GM21526 (cell line): ENCODE results near the gene UQCRFS1.
"Not testable (repeated sequence)": the region's sequence is repeated elsewhere in the genome, so short reads cannot be mapped to it uniquely, and the experiment has no call there.

ENCODE experiments used
- ATAC-seq: cut with Tn5 transposase; IDR thresholded peaks from one replicate; pipeline ENCODE4 v1.9.1; 2021; ENCODE audit warnings: moderate library complexity; ENCODE audit not compliant: unreplicated experiment, low FRiP score

The UQCRFS1 gene

DNA sequence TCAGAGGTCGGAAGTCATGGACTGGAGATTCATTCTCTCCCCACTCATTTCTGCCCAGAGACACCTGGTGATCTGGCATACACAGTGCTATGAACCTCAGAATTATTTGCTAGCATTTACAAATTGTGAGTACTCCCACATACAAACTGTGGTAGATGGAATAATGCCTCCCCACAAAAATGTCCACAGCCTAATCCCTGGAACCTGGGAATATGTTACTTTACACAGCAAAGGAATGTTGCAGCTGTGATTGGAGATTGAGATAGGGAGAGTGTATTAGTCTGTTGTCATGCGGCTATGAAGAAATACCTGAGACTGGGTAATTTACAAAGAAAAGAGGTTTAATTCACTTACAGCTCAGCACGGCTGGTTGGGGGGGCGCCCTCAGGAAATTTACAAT, 3.1 kb upstream of the UQCRFS1 start:
- ATAC-seq, result no peak

DNA sequence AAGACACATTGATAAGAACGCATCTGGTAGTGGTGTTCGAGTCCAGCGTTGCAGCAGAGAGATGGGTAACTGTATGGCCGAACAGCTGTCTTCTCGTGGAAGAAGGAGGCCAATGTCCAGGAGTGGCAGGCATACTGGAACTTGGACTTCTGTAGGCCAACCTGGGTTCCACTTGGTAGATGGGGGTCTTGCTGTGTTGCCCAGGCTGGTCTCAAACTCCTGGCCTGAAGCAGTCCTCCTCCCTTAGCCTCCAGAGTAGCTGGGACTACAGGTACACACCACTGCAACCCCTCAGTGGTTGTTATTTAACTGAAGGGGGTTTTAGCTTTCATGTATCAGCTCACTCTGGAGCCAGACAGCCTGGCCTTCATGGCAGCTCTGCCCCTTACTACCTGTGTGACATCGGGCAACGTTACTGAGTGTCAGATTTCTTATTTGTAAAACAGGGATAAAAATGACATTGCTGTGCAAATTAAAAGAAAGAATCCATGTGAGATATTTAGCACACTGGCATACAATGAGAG, 2.4 kb upstream of the UQCRFS1 start:
- ATAC-seq, result no peak

DNA sequence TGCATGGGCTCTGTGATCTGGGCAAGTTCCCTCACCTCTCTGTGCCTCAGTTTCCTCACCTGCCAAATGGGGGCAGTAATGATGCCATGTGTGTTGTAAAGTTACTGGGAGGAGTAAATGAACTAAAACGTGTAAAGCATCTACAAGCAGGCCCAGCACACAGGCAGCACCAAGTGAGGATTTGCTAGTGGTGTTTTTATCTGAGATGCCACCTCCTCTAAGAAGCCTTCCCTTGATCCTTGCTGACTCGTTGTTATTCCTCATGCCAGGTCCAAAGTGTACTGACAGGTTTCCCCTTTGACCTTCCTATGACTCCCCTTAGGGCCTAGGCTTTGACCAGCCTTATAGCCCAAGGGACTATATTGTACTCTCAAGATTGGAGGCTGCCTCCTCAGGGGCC, 1.5 kb upstream of the UQCRFS1 start:
- ATAC-seq, result no peak

DNA sequence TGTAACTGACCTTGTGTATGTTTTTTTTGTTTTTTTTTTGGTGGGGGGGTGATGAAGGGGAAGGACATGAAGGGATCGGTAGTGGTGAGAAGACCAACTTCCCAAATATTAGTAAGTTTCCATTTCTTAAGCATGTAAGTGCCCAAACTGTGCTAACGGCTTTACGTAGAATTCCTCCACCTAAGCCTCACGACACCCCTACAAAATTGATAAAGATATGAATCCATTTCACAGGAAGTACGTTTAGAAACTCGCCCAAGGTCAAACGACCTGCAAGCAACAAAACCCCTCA, 649 bp downstream of the UQCRFS1 start:
- ATAC-seq, result no peak

DNA sequence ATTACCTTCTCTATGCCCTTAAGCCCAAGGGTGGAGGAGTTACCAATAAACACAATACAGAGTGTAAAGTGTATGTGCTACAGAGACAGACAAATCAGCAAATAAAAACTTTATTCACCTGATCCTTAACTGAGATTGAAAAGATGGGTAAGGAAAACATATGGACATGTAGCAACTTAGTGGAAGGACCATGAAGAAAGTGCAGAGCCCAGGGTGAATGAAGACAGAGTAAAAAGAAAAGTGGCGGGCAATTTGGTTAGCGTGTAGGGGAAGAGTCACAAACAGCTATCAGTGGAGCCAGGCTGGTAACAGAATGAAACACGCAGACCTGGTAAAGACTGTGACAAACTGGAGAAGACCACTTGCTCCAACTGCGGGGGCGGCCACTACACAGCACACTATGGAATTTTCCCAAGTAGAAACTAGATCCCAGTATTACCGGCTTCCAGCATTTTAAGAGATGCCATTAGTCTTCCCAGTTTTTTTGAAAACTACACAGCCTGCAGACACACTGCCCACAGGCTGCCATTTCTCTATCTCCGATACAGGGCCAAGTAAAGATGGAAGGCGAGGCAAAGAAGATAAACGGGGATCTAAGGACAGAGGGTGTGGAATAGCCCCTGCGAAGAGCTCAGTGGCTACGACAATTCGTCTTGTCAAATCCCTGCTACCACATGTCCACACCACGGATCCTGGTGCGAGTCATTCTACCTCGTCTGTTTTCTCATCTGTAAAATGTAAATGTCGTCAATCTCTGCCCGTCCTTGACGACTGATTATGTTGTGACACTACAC, 1.2 kb downstream of the UQCRFS1 start:
- ATAC-seq, result no peak

DNA sequence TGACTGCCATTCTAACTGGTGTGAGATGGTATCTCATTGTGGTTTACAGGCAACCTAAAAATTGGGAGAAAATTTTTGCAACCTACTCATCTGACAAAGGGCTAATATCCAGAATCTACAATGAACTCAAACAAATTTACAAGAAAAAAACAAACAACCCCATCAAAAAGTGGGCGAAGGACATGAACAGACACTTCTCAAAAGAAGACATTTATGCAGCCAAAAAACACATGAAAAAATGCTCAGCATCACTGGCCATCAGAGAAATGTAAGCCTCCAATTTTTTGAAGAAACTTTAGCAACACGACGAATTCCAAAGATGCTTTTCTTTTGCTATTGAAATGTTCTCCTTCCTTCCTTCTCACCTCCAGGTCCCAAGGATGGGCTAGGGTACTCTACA, 1.9 kb downstream of the UQCRFS1 start:
- not testable (repeated sequence) for ATAC-seq

DNA sequence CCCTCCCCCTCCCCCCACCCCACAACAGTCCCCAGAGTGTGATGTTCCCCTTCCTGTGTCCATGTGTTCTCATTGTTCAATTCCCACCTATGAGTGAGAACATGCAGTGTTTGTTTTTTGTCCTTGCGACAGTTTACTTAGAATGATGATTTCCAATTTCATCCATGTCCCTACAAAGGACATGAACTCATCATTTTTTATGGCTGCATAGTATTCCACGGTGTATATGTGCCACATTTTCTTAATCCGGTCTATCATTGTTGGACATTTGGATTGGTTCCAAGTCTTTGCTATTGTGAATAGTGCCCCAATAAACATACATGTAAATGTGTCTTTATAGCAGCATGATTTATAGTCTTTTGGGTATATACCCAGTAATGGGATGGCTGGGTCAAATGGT, 2.4 kb downstream of the UQCRFS1 start:
- not testable (repeated sequence) for ATAC-seq

DNA sequence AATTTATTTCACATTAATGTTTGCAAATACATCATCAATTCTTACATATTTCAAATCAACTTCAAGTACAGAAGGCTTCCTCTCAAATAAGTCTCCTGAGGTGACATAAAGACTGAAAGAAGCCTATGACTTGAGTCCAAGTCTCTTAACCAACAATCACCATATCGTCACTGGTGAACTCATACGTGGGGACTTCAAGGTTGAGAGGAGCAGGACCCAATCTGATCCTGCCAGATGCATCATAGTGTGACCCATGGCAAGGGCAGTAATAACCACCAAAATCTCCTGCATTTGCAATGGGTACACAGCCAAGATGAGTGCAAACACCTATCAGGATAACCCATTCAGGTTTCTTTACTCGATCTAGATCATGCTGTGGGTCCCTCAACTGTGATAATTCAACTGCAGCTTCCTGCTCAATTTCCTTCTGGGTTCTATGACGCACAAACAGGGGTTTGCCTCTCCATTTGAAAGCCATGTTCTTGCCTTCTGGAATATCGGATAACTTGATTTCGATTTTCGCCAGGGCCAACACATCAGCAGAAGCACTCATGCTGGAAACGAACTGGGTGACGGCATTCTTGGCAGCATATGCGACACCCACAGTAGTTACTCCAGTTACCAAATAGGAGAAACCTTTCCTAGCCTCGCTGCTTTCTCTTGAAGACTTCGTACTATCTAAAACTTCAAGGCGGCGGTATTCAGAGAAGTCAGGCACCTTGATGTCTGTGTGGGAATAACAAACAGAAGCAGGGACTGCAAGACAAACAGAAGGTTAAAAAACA, 5.4 kb downstream of the UQCRFS1 start:
- not testable (repeated sequence) for ATAC-seq

DNA sequence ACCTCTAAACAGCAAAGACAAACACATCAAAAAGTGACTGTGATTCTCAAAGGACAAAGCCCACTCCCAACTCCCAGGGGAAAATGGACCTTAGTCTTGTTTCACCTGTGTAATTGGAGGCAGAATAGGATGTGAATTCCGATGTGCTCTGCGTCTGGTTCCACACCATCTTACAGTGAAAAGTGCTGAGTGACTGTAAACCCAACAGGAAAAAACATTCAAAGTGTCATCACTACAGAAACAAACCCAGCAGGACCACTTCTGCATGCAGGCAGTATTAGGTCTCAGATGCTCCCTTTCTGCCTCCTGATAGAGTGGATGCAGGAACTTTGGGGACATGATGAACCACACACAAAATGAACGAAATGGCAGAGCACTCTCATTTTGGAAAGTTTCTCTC, 6.5 kb downstream of the UQCRFS1 start:
- ATAC-seq, result no peak

DNA sequence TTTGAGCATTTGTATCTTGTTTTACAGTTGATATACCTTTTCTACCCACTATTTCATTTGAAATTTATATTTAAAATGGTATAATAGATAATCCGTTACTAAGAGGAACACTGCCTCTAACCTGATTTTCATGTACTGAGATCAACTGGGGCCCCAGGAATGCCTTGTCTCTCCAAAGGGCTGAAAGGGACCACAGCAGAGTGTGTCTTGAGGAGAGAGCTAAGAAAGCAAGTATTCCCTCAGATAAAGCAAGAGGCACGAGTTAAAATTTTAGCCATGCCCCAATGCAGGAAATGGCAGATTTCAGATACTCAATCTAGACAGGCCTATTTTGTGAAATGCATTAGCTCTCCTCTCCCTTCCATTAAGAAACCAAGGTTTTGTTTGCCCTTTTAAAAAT, 10.7 kb downstream of the UQCRFS1 start:
- ATAC-seq, result no peak

DNA sequence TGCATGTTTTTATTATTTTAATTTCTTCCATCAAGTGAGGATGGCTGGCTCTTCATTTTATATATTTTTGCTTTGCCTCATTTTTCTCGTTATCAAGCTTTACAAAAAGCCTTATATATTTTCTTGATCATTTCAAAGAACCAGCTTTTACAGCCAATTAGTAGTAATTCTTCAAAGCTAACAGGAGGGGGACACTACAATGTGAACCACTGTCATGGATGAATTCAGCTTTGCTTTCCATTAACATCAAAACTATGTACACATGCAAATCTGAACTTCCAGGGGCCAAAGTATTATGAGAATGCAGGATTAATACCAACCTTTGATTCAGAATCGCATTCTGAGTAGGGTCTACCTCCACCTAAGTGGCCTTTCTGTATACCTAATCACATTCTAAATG, 11.1 kb downstream of the UQCRFS1 start:
- ATAC-seq, result no peak

DNA sequence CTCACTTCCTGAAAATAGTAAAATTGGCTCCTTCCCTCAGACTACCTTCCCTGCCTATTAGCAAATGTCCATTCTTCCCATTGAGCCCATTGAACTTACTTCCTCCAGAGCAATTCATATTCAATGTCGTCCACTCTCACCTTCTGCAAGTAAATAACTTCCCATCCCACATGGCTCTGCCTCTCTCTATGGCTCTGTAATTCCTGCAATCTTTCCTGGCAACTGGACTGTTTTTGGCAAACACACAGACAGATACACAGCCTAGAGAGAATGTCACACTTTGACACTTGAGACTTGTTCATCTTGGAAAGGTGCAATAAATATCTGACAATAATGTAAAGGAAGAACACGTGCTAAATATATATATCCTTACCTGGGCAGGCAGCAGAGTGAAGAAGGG, 18.3 kb downstream of the UQCRFS1 start:
- no peak for ATAC-seq

DNA sequence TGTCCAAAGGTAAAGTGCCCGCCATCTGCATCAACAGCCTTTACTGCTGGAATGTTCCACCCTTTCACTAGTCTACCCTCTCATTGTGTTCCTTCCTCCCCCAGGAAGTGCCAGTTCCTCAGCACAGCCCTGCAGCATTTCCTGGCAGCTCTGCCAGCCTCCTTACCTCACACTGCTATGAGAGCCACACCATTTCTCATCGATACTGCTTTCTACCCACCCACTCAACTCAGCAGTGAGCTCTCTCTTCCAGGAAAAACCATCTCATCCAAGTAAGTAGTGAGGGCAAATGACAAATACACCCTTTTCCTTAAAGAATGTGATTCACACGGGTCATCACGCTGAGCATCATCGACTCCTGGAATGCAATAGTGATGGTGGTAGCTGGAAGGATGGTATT, 19.8 kb downstream of the UQCRFS1 start:
- no peak for ATAC-seq

DNA sequence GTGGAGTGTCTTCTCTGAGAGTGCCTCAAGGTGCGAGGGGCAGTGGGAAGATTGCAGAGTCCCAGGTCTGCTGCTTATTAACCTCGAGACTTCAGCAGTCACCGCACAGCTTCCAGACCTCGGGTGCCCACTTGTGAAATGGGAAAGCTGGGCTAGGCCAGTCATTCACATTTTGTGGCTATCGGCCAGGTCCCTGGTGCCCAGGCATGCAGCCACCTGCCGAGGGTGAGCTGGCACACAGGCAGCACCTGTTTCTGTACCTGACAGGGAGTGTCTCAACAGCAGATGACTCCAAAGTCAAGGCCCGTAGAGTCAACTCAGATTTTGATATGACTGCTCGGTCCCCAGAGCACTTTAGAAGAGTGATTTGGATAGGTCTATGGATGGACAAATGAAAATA, 21.9 kb downstream of the UQCRFS1 start:
- no peak for ATAC-seq

DNA sequence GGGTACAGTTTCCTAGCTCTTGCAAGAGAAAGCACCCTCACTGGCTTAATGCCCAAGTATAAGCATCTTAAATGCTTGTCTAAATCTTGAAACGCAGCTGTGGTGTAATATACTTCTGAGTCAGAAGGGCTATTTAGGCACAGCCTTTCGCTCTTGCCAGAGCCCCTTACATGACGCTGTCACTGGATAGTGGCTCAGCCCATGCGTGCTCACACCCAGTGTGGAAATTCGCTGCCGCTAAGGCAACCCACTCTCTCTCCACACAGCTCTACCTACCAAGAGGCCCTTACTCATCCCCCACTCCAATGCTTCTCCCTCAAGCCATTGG, 24.0 kb downstream of the UQCRFS1 start:
- no peak for ATAC-seq

DNA sequence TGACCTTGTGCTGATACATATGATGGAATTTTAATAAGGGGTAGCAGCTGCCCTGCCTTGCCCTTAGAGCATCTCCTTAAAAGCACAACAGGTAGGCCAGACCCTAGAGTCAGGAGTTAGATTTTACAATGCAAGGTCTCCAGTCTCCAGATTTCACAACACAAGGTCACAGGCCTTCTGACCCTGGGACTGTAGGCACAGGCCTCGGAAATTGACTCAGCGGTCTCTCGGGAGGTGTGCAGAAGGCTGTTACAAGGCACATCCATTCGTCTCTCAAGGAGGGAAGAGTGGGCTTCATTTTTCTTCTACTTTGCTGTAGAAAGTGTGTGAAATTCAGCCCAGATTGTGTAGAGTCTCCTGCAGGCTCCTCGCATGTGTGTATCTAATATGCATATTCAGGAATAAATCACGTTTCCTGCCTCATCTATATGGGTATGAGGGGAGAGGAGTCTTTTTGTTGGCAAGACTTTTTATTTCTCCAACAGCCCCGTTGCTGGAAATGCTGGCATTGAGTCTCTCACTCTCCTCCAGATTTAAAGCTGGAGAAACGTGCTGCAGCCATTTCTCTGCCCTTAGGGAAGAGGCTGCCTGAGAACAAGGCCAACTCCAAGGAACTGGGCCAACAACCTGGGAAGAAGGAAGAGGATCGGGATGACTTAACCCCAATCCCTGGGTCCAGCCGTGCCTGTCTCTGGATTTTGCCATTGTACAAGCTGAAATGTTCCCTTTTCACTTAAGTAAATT, 24.5 kb downstream of the UQCRFS1 start:
- ATAC-seq, result no peak

DNA sequence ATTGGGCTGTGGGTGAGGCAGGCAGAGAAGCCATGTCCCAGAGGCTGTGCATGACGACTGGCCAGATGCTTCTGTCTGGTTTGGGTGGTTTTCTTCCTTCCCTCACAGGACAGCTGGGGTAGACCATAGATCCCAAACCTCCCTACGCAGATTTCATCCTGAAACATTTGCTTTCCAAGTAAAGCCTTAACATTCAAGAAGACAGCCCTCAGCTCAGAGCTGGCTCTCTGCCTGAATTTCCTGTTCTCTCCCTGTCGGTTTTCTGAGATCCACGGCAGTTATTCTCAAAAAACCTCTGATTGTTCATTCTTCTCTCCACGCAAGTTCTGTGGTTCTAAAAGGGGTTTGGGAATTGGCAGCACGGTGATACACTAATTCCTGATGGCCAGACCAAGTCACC, 25.3 kb downstream of the UQCRFS1 start:
- no peak for ATAC-seq

DNA sequence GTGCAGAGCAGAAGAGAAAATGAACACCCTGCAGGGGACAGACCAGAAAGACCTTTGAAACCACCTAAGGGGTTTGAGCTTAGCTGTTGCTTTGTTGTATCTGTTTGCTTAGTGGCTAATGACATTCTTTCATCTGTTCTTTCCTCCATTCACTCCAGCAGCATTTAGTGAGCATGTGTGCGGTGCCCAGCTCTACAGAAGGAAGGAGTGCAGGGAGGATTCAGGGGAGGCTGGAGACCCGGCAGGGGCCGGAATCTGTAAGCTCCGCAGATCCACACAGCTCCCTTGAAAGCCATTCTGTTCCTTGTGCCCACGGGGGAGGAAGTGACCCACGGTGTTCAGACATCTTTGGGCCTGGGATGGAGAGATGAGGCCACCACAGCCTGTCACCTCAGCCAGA, 27.5 kb downstream of the UQCRFS1 start:
- ATAC-seq, result no peak

DNA sequence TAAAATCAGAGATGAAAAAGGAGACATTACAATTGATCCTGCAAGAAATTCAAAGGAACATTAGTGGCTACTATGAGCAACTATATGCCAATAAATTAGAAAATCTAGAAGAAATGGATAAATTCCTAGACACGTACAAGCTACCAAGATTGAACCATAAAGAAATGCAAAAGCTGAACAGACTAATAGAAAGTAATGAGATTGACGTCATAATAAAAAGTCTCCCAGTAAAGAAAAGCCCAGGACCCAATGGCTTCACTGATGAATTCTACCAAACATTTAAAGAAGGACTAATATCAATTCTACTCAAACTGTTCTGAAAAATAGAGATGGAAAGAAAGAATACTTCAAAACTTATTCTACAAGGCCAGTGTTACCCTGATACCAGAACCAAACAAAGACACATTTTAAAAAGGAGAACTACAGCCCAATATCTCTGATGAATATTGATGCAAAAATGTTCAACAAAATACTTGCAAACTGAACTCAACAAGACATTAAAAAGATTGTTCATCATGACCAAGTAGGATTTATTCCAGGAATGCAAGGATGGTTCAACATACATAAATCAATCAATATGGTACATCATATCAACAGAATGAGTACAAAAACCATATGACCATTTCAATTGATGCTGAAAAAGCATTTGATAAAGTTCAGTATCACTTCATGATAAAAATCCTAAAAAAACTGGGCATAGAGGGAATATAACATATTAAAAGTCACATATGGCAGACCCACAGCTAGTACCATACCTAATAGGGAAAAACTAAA, 35.8 kb downstream of the UQCRFS1 start:
- ATAC-seq, result no peak

DNA sequence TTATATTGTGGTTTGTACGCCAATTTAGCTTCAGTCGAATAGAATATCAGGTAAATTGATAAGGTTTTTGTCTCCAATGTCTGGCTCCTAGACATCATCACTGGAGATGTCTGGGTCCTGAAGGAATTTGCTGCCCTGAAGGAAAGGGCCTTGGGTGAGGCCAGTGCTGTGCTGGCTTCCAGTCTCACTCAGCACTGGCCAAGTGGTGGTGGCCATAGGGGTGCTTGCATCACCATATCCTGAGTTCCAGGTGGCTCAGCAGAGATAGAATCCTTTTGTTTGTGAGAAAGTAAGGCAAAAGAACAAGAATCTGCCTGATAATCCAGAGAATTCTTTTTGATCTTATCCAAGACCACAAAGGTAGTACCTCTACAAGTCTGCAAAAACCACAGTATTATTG, 39.1 kb downstream of the UQCRFS1 start:
- no peak for ATAC-seq

DNA sequence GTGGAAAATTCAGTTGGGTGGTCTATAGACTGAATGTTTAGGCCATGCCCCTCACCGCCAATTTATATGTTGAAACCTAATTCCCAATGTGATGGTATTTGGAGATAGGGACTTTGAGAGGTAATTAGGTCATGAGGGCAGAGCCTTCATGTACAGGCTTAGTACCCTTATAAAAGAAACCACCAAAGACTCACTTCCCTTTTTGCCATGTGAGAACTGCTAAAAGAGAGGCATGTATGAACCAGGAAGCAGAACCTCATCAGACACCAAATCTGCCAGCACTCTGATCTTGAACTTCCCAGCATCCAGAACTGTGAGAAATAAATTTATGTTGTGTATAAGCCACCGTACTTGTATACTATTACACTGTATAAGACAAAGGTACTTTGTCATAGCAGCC, 40.6 kb downstream of the UQCRFS1 start:
- no peak for ATAC-seq
